Activated T-helper 2 cell treated with anti-CD3 and anti-CD28 coated beads, Interferon-gamma antibody, Interleukin-2, Interleukin-4, amounts not matched to agents 10 μg/mL and 5 μg/mL and 100 μg/mL, durations not matched to agents 14 hours and 24 hours and 36 hours (primary cell): ENCODE results near the gene GNG12. TPM values are rescaled to one million over a fixed set of nuclear protein-coding genes. Genes with fewer than 3 reads are reported as not detected.

Experiments used
- DNase-seq: peaks from one replicate; pipeline ENCODE4 v3.0.0; 2021; ENCODE audit warnings: low spot score
- H3K27ac Mint-ChIP-seq: one replicate; pipeline ENCODE4 v1.8.0; 2021; ENCODE audit warnings: mixed read lengths
- H3K27me3 Mint-ChIP-seq: one replicate; pipeline ENCODE4 v1.8.0; 2021; ENCODE audit warnings: low read depth, mixed read lengths
- H3K36me3 Mint-ChIP-seq: one replicate; pipeline ENCODE4 v1.8.0; 2021; ENCODE audit warnings: low read depth, mixed read lengths
- H3K4me1 Mint-ChIP-seq: one replicate; pipeline ENCODE4 v1.8.0; 2021; ENCODE audit warnings: low read depth, mixed read lengths
- H3K4me3 Mint-ChIP-seq: one replicate; pipeline ENCODE4 v1.8.0; 2021; ENCODE audit warnings: low read depth, mild to moderate bottlenecking, moderate library complexity, mixed read lengths
- H3K9me3 Mint-ChIP-seq: one replicate; pipeline ENCODE4 v1.8.0; 2021; ENCODE audit warnings: mixed read lengths
- intact Hi-C: fragments of 100-400 bp; cut with micrococcal nuclease; formaldehyde crosslinking; loops from one replicate; pipeline ENCODE4 v1.15.1; 2023
- total RNA-seq: library from RNA; stranded (reverse); gene quantifications from 2 replicates; pipeline ENCODE4 v1.2.3, GENCODE V29; 2022

GNG12 gene
- total RNA-seq, 1 donor from 2014 or later, result 0.16 TPM

DNA sequence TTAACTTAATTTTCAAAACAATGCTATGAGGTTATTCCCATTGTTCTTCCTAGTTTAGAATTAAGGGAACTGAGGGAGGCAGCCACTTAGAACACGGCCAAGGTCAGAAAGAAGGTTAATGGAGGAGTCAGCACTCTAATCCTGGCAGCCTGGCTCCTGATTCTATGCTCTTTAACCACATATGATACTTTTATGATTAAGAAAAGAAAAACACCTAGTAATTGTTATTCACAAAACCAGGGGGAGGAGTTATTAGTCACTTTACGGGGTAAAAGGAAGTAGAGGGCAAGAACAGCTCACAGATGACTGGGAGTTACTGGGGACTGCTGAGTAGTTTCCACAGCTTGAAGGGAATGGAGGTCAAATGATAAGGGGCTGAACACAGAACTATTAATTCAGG is 109.6 kb downstream of the GNG12 start:
- Mint-ChIP-seq H3K4me3 (no peak overlapping the region), H3K4me1 (peaks cover 5% of the 10 kb centered on the region), H3K27ac (no peak overlapping the region), H3K9me3 (no peaks in the 10 kb centered on the region), H3K36me3 (no peaks in the 10 kb centered on the region), H3K27me3 (peaks cover 5% of the 10 kb centered on the region)
- intact Hi-C loops, result loop anchor here (2.0 kb wide), 1 partner anchor 23 kb away; no protein-coding TSS in a partner anchor
- DNase-seq, result no peak

DNA sequence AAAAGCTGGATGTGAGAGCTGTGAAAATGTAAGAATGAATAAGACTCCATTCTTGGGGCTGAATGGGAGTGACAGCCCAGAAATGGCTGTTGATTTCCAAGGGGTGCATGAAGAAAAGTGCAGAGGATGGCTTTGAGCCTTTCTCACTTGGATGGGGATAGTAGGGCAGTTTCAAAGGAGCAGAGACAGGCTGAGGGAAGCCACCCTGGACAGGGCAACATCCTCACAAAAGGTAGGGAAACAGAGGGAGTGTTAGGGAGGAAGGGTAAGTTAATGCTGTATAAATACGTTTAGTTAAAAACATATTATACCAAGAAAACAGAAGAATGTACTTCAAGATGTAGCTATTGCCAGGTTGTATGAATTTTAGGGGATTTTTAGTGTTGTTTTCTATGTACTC is 110.1 kb downstream of the GNG12 start:
- Mint-ChIP-seq H3K4me1 (peaks cover 3% of the 10 kb centered on the region), H3K27ac (no peak overlapping the region), H3K4me3 (no peak overlapping the region), H3K36me3 (no peaks in the 10 kb centered on the region), H3K27me3 (peaks cover 2% of the 10 kb centered on the region), H3K9me3 (no peaks in the 10 kb centered on the region)
- intact Hi-C loops, result loop anchor here (2.0 kb wide), 1 partner anchor 22 kb away; no protein-coding TSS in a partner anchor
- no peak for DNase-seq

DNA sequence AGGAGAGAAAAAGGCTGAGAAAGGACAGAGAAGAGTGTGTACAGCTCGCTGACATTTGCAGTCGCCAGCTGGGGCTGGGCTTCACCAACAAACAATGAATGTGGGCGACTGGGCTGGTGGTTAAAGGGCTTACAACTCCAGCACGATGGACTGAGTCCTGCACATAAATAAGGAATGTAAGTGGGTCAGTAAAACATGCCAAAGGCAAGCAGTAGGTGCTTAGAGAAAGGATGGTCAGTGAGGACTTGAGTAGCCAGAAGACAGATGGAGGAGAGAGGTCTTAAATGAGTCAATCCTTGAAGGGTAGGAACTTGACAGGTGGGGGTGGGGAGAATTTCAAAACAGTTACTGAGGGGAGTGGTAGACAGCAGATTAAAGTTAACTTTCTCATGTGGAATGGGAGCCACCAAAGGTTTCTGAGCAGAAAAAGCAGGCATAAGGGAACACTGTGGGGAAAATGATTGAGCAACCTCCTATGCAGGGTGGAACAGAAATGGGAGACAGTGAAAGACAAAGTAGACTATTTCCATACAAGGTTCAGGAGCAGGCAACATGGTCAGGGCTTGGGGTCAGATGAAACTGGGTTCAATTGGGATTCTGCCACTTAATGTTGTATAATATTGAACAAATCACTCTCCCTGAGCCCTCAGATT is 110.8 kb downstream of the GNG12 start:
- Mint-ChIP-seq H3K36me3 (no peaks in the 10 kb centered on the region), H3K4me3 (no peak overlapping the region), H3K27me3 (peaks cover 2% of the 10 kb centered on the region), H3K9me3 (no peaks in the 10 kb centered on the region), H3K27ac (no peak overlapping the region), H3K4me1 (peaks cover 3% of the 10 kb centered on the region)
- no peak for DNase-seq
- intact Hi-C loops, result loop anchor here (2.0 kb wide), 1 partner anchor 22 kb away; no protein-coding TSS in a partner anchor

DNA sequence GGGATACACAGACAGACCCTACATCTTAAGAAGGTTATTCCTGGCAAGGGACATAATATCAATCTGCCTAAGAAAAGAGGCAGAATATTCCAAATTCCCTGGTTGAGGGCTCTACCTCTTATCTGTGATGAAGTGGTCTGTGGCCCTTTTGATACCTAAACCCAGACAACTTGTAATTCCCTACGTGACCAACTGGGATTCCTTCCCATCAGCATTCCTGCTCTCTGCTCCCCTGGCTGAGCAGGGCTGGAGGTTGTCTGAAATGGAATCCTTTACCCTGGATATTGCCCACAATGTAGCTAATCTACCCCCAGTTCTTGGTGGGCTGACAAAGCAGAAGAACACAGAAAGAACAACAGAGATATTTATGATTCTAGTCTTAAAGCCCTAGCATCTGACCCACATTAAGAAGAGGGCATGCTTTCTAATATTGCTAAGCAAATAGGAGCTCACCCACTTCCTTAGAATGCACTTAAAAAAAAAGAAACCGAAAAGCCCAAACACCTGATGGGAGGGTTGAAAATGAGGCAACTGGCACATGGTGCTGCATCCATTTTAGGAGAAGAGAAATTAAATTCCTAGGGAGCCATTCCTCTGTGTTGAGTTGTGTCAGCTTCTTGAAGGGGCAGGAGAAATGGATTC is 111.5 kb downstream of the GNG12 start:
- Mint-ChIP-seq H3K27ac (no peak overlapping the region), H3K36me3 (no peaks in the 10 kb centered on the region), H3K4me3 (no peak overlapping the region), H3K27me3 (peaks cover 2% of the 10 kb centered on the region), H3K4me1 (peaks cover 3% of the 10 kb centered on the region), H3K9me3 (no peaks in the 10 kb centered on the region)
- no peak for DNase-seq
- intact Hi-C loops, result loop anchor here (2.0 kb wide), 1 partner anchor 21 kb away; no protein-coding TSS in a partner anchor

DNA sequence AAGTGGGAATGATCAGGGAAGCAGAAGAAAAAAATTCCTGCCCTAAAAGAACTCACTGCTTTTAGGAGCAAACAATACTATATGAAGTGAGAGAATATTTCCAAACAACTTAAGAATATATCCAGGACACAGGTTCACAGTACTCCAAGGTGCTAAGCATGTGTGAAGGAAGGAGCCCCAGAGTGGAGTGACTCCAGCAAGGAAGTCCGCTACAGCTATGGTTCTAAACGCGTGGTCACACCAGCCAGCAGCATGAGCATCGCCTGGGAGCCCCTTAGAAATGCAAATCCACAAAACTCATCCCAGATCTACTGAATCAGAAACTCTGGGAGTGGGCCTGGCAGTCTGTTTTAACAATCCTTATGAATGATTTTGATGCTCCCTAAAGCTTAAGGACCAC is 112.2 kb downstream of the GNG12 start:
- Mint-ChIP-seq H3K27me3 (peaks cover 2% of the 10 kb centered on the region), H3K36me3 (no peaks in the 10 kb centered on the region), H3K4me3 (no peak overlapping the region), H3K27ac (no peak overlapping the region), H3K9me3 (no peaks in the 10 kb centered on the region), H3K4me1 (peaks cover 1% of the 10 kb centered on the region)
- intact Hi-C loops, result no loop called here
- no peak for DNase-seq

DNA sequence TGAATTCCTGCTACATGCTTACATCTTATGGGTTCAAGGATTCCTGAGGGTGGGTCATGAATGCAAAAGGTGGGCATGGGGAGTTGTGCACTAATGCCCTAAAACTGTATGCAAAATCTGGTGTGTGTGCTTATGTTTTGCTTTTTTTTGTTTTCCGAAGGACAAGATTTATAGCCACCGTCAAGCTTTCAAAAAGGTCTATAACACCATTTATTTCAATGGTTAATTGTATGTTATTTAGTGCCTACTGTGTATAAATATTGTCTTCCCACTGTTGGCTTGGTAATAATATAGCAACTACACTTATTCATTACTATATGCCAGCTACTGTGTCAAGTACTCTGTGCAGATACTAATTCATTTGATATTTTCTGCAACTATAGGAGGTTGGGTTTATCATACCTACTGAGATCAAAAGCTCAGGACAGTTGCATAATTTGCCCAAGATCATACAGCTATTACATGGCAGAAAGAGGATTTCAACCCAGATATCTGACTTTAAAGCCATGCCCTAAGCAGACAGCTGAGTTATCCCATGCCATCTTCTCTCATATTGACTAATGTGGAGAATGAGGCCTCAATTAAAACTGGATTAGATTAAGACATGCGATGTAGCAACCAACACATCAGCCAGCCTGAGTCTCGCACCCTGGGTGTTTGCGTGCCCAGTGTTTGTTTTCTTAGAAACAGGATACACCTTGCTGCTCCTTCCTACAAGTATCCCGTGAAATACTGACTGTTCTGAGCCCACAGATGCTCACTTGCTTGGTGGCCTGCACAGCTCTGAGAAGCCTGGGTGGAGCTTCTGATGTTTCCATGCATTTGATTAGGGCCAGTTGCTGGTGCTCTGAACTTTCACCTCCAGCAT is 113.7 kb downstream of the GNG12 start:
- Mint-ChIP-seq H3K9me3 (no peaks in the 10 kb centered on the region), H3K4me1 (no peaks in the 10 kb centered on the region), H3K36me3 (no peaks in the 10 kb centered on the region), H3K27me3 (peaks cover 2% of the 10 kb centered on the region), H3K27ac (no peak overlapping the region), H3K4me3 (no peak overlapping the region)
- intact Hi-C loops, result no loop called here
- DNase-seq, result no peak

DNA sequence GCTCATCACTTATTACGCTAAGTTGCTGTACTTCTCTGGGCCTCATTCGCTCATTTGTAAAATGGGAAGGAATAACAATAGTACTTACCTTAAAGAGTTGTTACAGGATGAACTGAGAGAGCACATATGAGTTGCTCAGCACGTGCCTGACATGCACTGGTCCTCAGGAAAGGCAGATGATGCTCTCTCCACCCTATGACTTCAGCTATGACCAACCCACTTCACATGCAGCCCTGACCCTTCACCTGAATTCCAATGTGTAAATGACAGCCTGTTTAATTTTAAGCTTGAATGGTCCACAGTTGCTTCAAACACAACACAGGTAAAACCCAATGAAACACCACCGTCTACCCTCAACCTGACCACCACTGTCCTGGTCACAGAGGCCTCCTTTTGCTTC is 115.4 kb downstream of the GNG12 start:
- no peaks in the 10 kb centered on the region for H3K4me1 Mint-ChIP-seq
- H3K27ac Mint-ChIP-seq, result no peak overlapping the region
- H3K36me3 Mint-ChIP-seq, result no peaks in the 10 kb centered on the region
- intact Hi-C loops, result no loop called here
- H3K27me3 Mint-ChIP-seq, result peaks cover 2% of the 10 kb centered on the region
- H3K4me3 Mint-ChIP-seq, result no peak overlapping the region
- H3K9me3 Mint-ChIP-seq, result no peaks in the 10 kb centered on the region
- no peak for DNase-seq

DNA sequence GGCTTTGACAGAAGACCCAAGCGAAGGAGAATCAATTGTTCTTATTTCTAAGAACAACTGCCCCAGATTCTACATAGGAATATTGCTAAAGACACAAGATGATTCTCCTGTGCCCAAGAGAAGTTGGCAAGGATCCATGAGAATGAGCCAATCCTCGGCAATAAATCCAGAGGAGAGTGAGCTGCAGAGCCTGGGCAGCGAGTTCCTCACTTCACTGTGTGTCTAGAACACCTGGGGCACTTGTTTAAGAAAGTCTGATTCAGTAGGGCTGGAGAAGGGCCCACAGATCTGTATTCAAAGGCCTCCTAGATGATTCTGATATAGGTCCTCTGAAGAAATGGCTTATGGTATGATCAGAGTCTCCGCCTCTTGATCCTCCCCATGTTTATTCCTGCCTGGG is 116.5 kb downstream of the GNG12 start:
- H3K9me3 Mint-ChIP-seq, result no peaks in the 10 kb centered on the region
- H3K36me3 Mint-ChIP-seq, result no peaks in the 10 kb centered on the region
- DNase-seq, result no peak
- H3K27me3 Mint-ChIP-seq, result peaks cover 2% of the 10 kb centered on the region
- H3K4me1 Mint-ChIP-seq, result no peaks in the 10 kb centered on the region
- intact Hi-C loops, result no loop called here
- no peak overlapping the region for H3K4me3 Mint-ChIP-seq
- H3K27ac Mint-ChIP-seq, result no peak overlapping the region

DNA sequence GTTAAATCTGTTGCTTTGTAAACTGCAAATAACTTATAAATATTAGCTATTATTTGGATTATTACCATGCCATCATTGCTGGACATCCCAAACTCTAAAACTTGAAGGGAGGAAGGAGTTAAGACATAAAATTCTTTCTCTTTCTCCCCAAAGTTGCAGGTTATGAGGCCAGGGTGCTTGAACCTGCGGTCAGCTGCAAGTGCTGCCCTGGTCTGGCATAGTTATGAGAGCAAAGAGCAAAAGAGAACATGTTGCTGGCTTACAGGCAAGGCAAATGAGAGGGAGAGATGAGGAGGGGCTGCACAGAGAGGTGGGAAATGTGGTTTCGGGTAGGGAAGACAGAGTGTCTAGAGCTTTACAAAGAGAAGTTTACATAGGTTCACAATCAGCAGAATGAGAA is 117.4 kb downstream of the GNG12 start:
- intact Hi-C loops, result no loop called here
- Mint-ChIP-seq H3K36me3 (no peaks in the 10 kb centered on the region), H3K4me3 (no peak overlapping the region), H3K4me1 (no peaks in the 10 kb centered on the region), H3K27ac (no peak overlapping the region), H3K9me3 (no peaks in the 10 kb centered on the region), H3K27me3 (peaks cover 2% of the 10 kb centered on the region)
- DNase-seq, result no peak

DNA sequence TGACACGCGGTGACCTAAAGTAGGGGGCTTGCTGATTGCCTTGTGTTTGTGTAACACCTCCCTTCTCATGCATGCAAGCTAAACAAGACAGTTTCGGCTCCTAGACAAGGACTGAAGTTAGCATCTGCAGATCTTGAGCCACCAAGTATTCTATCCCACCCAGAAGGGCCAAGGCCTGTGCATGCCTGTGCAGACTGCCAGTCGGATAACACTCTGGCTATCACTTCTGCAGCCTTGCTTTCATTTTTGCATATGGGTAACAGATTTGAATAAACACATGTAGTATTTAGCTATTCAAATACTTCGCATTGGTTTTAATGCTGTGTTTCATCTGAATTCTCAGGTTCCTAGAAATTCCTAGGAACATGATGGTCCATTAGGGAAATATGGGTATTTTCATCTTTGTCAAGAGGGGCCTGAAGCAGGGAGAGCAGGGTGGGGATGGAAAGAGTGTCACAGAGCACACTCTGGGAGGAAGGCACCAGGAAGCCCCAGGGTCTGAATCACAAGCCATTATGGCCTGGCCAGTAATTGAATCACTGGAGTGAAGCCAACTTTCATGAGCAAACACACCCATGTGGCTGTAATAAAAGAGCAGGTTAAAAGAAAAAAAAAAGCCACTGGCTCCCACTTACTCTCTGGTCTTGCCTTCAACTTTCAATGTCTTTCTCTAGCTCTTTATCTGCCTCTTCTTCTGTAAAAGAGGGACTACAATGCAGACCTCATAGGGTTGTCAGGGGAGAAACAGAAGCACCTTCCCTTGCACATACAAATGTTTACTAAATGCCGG is 120.0 kb downstream of the GNG12 start:
- no peaks in the 10 kb centered on the region for H3K36me3 Mint-ChIP-seq
- DNase-seq, result no peak
- H3K4me3 Mint-ChIP-seq, result no peak overlapping the region
- intact Hi-C loops, result no loop called here
- peaks cover 2% of the 10 kb centered on the region for H3K27me3 Mint-ChIP-seq
- no peaks in the 10 kb centered on the region for H3K4me1 Mint-ChIP-seq
- H3K9me3 Mint-ChIP-seq, result no peaks in the 10 kb centered on the region
- H3K27ac Mint-ChIP-seq, result no peak overlapping the region

DNA sequence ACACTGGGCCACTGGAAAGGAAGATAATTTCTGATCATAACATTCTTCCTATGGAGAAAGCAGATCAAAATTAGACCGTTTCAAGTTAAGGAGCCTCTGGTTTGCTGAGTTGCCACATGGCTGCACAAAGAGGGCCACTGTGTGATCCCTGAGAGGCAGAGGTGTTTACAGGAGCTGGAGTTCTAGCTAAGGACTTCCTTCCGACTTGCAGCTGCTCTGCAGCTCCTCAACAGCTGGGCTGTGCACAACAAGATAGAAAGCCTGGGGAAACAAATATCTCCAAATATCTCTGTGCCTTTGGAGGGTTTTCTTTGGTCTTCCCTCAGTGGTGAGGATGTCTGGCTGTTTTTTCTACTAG is 121.4 kb downstream of the GNG12 start:
- intact Hi-C loops, result no loop called here
- Mint-ChIP-seq H3K27me3 (peaks cover 2% of the 10 kb centered on the region), H3K36me3 (no peaks in the 10 kb centered on the region), H3K27ac (no peak overlapping the region), H3K4me3 (no peak overlapping the region), H3K4me1 (no peaks in the 10 kb centered on the region), H3K9me3 (no peaks in the 10 kb centered on the region)
- DNase-seq, result no peak

DNA sequence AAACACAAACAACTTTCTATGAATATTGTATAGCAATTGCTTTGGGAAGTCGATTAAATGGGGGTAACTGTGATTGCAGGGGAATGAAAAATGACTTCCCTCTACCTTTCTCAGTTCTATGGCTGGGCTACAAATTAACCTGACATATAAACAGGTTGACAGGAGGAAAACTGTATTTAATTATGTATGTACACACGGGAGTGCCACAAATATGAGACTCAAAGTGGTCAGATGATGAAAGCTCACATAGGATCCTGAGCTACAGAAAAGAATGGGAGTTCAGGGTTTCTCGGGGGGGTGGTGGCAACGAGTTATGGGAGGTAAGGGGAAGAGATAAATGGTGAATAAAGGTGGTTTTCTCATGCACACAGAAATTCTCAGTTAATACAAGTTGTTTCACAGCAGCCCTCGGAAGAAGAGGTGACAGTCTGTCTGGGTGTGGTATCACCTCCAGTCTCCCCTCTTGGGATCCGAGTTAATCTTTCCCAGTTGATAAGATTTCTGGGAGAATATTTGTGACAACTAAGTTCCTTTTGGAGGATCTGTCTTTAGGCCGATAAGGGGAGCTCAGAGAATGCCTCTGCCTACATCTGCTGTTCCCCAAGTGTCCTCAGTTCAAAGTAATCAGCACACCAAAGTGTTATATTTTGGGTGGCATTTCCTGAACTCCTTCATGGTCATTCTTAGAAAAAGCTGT is 122.0 kb downstream of the GNG12 start:
- no peaks in the 10 kb centered on the region for H3K36me3 Mint-ChIP-seq
- H3K4me1 Mint-ChIP-seq, result no peaks in the 10 kb centered on the region
- intact Hi-C loops, result no loop called here
- H3K9me3 Mint-ChIP-seq, result no peaks in the 10 kb centered on the region
- peaks cover 2% of the 10 kb centered on the region for H3K27me3 Mint-ChIP-seq
- H3K27ac Mint-ChIP-seq, result no peak overlapping the region
- H3K4me3 Mint-ChIP-seq, result no peak overlapping the region
- DNase-seq, result no peak
